Ovary (tissue), 9 donors: ENCODE measurements around the gene CA14. TPM values are rescaled to one million over a fixed set of nuclear protein-coding genes. Genes with fewer than 3 reads are reported as not detected.
"Not testable (repeated sequence)": the region's sequence is repeated elsewhere in the genome, so short reads cannot be mapped to it uniquely, and the experiment has no call there.

Experiments
- DNase-seq, 5 donors: peaks; one replicate each; pipeline ENCODE4 v3.0.0-alpha.2; 2019 to 2020
- H3K27ac ChIP-seq, 2 donors: fragments of 200-600 bp; one replicate each; pipeline versions ENCODE4 v1.5.1 to v1.8.0; 2019 to 2022
- H3K27me3 ChIP-seq: fragments of 200-600 bp; one replicate; pipeline ENCODE4 v1.8.0; 2022
- H3K36me3 ChIP-seq: fragments of 200-600 bp; sonication (generic); one replicate; pipeline ENCODE4 v1.5.1; 2019
- H3K4me1 ChIP-seq: one replicate; pipeline ENCODE4 v1.8.1; 2013; ENCODE audit warnings: mild to moderate bottlenecking, moderate library complexity; ENCODE audit not compliant: insufficient read depth
- H3K4me3 ChIP-seq: fragments of 200-600 bp; sonication (generic); one replicate; pipeline ENCODE4 v1.5.1; 2017
- H3K9me3 ChIP-seq, 2 donors: fragments of 200-600 bp in 1 of 2; sonication (generic) in 1 of 2; one replicate each; pipeline versions ENCODE4 v1.5.1 to v1.8.1; 2013 to 2019; ENCODE audit warnings: mild to moderate bottlenecking in 1 of 2, moderate library complexity in 1 of 2
- CTCF ChIP-seq, 3 donors: fragments of 450-650 bp in 2 of 3; fragments of 200-600 bp in 1 of 3; IDR thresholded peaks; one replicate each; pipeline versions ENCODE4 v1.5.1 to v1.8.0; 2016 to 2022; ENCODE audit warnings: antibody characterized with exemption in 3 of 3, mild to moderate bottlenecking in 1 of 3
- EP300 ChIP-seq: sonication (generic); formaldehyde crosslinking; IDR thresholded peaks from one replicate; pipeline ENCODE4 v1.6.1; 2017; ENCODE audit warnings: antibody characterized with exemption
- POLR2A ChIP-seq: fragments of 450-650 bp; IDR thresholded peaks from one replicate; pipeline ENCODE4 v1.6.1; 2017; ENCODE audit warnings: antibody characterized with exemption, mild to moderate bottlenecking, moderate library complexity
- WGBS, 3 donors: extraction: QIAGEN DNeasy Blood & Tissue Kit in 1 of 3; methylation state at CpG; one replicate each; pipeline versions ENCODE4 v1.1.5 to v1.1.7; 2013 to 2017; 5-methylcytosine and 5-hydroxymethylcytosine counted together
- intact Hi-C, 4 donors: fragments of 100-400 bp; cut with DNase I; formaldehyde crosslinking; loops; one replicate each; pipeline versions ENCODE4 v1.11.0 to v1.15.1; 2022 to 2023
- polyA plus RNA-seq, 2 donors: library from polyadenylated mRNA; stranded (reverse); fragments of 200-250 nt in 1 of 2; fragments of 350-450 nt in 1 of 2; fragmentation: Illumina TruSeq in 1 of 2; extraction: RNeasy Lipid Tissue Mini Kit (QIAGEN cat#74804) in 1 of 2; gene quantifications; one replicate each; pipeline ENCODE4 v1.2.3, GENCODE V29; 2013 to 2014
- total RNA-seq, 7 donors: library from RNA; depleted of rRNA in 2 of 7; stranded (reverse); fragments of >200 nt in 2 of 7; fragmentation: NEBNext Ultra II Directional in 3 of 7; extraction: Animal tissue kit (Norgen Biotek cat#: 25700) in 3 of 7; gene quantifications; one replicate each; pipeline versions ENCODE4 v1.1.0 to v1.2.4, GENCODE V29; 2016 to 2023
- donor health status: DM: no; HTN: no; CAD: no; lungs with moderate emphysema.
- donor health status: DM: no; HTN: no; CAD: no.
- donor health status: Bipolar disorder and iron deficiency.
- donor health status: DM: yes; HTN: yes; CAD: no.
- donor health status: DM: no; HTN: no; CAD: no.
- donor health status: DM: yes; HTN: yes; CAD: no.

Gene CA14
- total and polyA plus RNA-seq, 9 donors = 0.23 to 5.7 (median 1.0) TPM; not detected in 1

DNA sequence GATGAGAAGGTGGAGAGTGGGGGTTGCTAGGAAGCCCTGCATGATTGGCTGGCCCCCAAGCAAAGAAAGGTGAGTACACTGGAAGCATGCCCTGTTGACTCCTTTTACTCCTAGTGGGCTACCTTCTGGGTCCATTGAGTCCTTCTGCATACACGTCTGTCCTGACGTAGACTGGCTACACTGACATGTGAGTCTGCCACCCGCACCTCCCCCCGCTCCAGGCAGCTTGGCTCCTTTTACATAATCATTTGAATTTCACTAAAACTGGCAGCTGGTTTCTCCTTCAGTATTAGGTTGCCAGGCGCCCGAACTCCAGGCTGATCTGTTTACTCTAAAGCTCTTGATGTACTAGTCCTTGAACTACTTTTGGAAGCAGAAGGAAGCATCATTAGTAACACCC is 44.8 kb downstream of the CA14 start:
- H3K36me3 ChIP-seq = no peaks in the 10 kb centered on the region
- 35 to 64% (median 42%) methylated on average over 6 of the region's 6 CpGs for WGBS, 3 donors
- DNase-seq = peak; percentile 64 to 81 (median 74)

GRCh38 chr1:150302902-150303301 is 45.3 kb downstream of the CA14 start:
- 73 to 81% (median 76%) methylated on average over 2 of the region's 2 CpGs for WGBS, 3 donors
- no peak for DNase-seq
- Histone ChIP-seq H3K4me1 (no peaks in the 10 kb centered on the region), H3K4me3 (no peak overlapping the region), H3K27ac (peak overlapping the region in 1 of 2 donors; percentile 71), H3K27me3 (no peaks in the 10 kb centered on the region), H3K9me3 (no peaks in the 10 kb centered on the region), H3K36me3 (no peaks in the 10 kb centered on the region)
- intact Hi-C loops = no loop called here
- no peak for TF ChIP-seq CTCF (IDR thresholded peaks at IDR 0.05)
- TF ChIP-seq EP300 = no peak
- TF ChIP-seq POLR2A = no peak

More for the DNA sequence above, 44.8 kb downstream of the CA14 start:
- no peaks in the 10 kb centered on the region for H3K4me1 ChIP-seq
- TF ChIP-seq EP300 (no peak), POLR2A (no peak), CTCF (IDR thresholded peaks at IDR 0.05) (no peak)
- no peak overlapping the region for H3K4me3 ChIP-seq
- peak overlapping the region; percentile 45 to 71 for H3K27ac ChIP-seq
- H3K27me3 ChIP-seq = no peaks in the 10 kb centered on the region
- H3K9me3 ChIP-seq = no peaks in the 10 kb centered on the region
- intact Hi-C loops = no loop called here

DNA sequence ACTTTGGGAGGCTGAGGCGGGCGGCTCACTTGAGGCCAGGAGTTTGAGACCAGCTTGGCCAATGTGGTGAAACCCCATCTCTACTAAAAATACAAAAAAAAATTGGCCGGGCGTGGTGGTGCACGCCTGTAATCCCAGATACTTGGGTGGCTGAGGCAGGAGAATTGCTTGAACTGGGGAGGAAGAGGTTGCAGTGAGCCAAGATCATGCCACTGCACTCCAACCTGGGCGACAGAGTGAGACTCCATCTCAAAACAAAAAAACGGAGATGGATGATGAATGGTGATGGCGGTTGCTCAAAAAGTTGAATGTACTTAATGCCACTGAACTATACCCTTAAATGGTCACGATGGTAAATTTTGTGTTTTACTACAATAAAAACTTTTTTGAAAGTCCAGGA is 51.0 kb downstream of the CA14 start:
- intact Hi-C loops, H3K4me1 ChIP-seq, H3K9me3 ChIP-seq, H3K27ac ChIP-seq, H3K36me3 ChIP-seq, DNase-seq, H3K4me3 ChIP-seq, H3K27me3 ChIP-seq: not testable (repeated sequence)
- WGBS, 3 donors = 91% methylated on average over 9 of the region's 9 CpGs

- no peaks in the 10 kb centered on the region for H3K4me1 ChIP-seq
- peak in 1 of 5 donors; percentile 11 for DNase-seq
- TF ChIP-seq EP300 (no peak), CTCF (IDR thresholded peaks at IDR 0.05) (no peak), POLR2A (no peak)
- H3K9me3 ChIP-seq = no peaks in the 10 kb centered on the region
- no peak overlapping the region for H3K27ac ChIP-seq
- no peaks in the 10 kb centered on the region for H3K27me3 ChIP-seq
- intact Hi-C loops = no loop called here
- no peak overlapping the region for H3K4me3 ChIP-seq
- no peaks in the 10 kb centered on the region for H3K36me3 ChIP-seq
- 53 to 81% (median 71%) methylated on average over 10 of the region's 10 CpGs for WGBS, 3 donors
Measured at GRCh38 chr1:150309758-150310508, 52.4 kb downstream of the CA14 start.

GRCh38 chr1:150311762-150312161 is 54.2 kb downstream of the CA14 start:
- no peak overlapping the region for H3K4me3 ChIP-seq
- no peaks in the 10 kb centered on the region for H3K9me3 ChIP-seq
- no peak overlapping the region for H3K27ac ChIP-seq
- H3K4me1 ChIP-seq = no peaks in the 10 kb centered on the region
- DNase-seq = no peak
- no peaks in the 10 kb centered on the region for H3K27me3 ChIP-seq
- H3K36me3 ChIP-seq = no peaks in the 10 kb centered on the region
- intact Hi-C loops = no loop called here
- no peak for TF ChIP-seq CTCF (IDR thresholded peaks at IDR 0.05)
- TF ChIP-seq POLR2A = no peak
- TF ChIP-seq EP300 = no peak
- 81 to 98% (median 81%) methylated on average over 2 of the region's 2 CpGs for WGBS, 3 donors
